Measurements from ENCODE around the gene EDDM13. TPM values are rescaled to one million over a fixed set of nuclear protein-coding genes. Genes with fewer than 3 reads are reported as not detected.
A peak's percentile ranks its signal among the peaks of the same experiment; 100 is the strongest.

EDDM13 gene
- total and polyA plus RNA-seq, 2 of the 13 experiments (the other 11 are each of a cell fraction or from before 2014, with no cell fraction given) = not detected

DNA sequence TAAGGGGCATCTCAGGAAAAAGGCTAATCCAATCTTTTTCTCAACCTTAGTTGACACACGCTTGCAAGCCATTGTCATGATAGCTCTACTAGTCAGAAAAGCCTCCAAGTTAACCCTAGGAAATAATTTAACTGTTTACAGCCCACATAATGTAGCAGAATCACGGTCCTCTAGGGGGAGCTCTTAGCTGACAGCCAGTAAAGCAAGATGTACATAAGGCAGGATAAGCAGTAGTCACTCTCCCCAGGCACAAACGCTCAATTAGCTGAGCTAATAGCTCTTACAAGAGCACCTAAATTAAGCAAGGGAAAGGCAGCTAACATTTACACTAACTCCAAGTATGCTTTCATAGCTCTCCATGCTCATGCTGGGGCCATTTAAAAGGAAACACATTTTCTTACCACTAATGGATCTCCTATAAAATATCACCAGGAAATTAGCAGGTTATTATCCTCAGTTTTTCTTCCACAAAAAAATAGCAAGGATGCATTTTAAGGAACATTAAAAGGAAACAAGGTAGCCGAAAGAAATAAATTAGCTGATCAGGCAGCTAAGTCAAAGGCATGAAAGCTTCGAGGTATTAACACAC lies 75.8 kb downstream of the EDDM13 start (continued):
- TF ChIP-seq ELF4 (CRISPR knock-in tag; IDR thresholded peaks at IDR 0.05; ENCODE audit: borderline replicate concordance) = no peak
- no peak for TF ChIP-seq ZNF460 (CRISPR knock-in tag; IDR thresholded peaks at IDR 0.05; ENCODE audit: borderline replicate concordance)
- no peak for TF ChIP-seq IRX3 (CRISPR knock-in tag; IDR thresholded peaks at IDR 0.05; ENCODE audit: borderline replicate concordance, low read depth)
- no peak for TF ChIP-seq BCL6 (CRISPR knock-in tag; IDR thresholded peaks at IDR 0.05)
- no peak for TF ChIP-seq RNF2 (conservative IDR thresholded peaks at IDR 0.05; ENCODE audit: low read depth)
- no peak for TF ChIP-seq KLF13 (CRISPR knock-in tag; IDR thresholded peaks at IDR 0.05)
- TF ChIP-seq RCOR2 (CRISPR knock-in tag; IDR thresholded peaks at IDR 0.05) = peak; percentile 59; the same call in 1 of the 2 replicates
- no peak for TF ChIP-seq POLR2A (IDR thresholded peaks at IDR 0.05; ENCODE audit: insufficient read depth in 1 of 2, low read depth in 2 of 2, low read length in 2 of 2)
- no peak for TF ChIP-seq NFIC (IDR thresholded peaks at IDR 0.05; ENCODE audit: low read length)
- peak; percentile 94 for TF ChIP-seq ZNF652 (CRISPR knock-in tag; IDR thresholded peaks at IDR 0.05; ENCODE audit: borderline replicate concordance, low read depth)
- TF ChIP-seq ZFP41 (CRISPR knock-in tag; IDR thresholded peaks at IDR 0.05; ENCODE audit: borderline replicate concordance) = no peak
- no peak for TF ChIP-seq RXRB (CRISPR knock-in tag; IDR thresholded peaks at IDR 0.05; ENCODE audit: borderline replicate concordance)
- TF ChIP-seq, protein P1, sequence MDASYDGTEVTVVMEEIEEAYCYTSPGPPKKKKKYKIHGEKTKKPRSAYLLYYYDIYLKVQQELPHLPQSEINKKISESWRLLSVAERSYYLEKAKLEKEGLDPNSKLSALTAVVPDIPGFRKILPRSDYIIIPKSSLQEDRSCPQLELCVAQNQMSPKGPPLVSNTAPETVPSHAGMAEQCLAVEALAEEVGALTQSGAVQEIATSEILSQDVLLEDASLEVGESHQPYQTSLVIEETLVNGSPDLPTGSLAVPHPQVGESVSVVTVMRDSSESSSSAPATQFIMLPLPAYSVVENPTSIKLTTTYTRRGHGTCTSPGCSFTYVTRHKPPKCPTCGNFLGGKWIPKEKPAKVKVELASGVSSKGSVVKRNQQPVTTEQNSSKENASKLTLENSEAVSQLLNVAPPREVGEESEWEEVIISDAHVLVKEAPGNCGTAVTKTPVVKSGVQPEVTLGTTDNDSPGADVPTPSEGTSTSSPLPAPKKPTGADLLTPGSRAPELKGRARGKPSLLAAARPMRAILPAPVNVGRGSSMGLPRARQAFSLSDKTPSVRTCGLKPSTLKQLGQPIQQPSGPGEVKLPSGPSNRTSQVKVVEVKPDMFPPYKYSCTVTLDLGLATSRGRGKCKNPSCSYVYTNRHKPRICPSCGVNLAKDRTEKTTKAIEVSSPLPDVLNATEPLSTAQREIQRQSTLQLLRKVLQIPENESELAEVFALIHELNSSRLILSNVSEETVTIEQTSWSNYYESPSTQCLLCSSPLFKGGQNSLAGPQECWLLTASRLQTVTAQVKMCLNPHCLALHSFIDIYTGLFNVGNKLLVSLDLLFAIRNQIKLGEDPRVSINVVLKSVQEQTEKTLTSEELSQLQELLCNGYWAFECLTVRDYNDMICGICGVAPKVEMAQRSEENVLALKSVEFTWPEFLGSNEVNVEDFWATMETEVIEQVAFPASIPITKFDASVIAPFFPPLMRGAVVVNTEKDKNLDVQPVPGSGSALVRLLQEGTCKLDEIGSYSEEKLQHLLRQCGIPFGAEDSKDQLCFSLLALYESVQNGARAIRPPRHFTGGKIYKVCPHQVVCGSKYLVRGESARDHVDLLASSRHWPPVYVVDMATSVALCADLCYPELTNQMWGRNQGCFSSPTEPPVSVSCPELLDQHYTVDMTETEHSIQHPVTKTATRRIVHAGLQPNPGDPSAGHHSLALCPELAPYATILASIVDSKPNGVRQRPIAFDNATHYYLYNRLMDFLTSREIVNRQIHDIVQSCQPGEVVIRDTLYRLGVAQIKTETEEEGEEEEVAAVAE (CRISPR knock-in tag; IDR thresholded peaks at IDR 0.05; ENCODE audit: borderline replicate concordance) = no peak
- peak; percentile 70; the same call in 1 of the 2 replicates for TF ChIP-seq KDM1A (CRISPR knock-in tag; IDR thresholded peaks at IDR 0.05)
- no peak for TF ChIP-seq GTF3A (CRISPR knock-in tag; conservative IDR thresholded peaks at IDR 0.05)
- TF ChIP-seq ATRX (CRISPR knock-in tag; IDR thresholded peaks at IDR 0.05; ENCODE audit: borderline replicate concordance) = no peak
- no peak for TF ChIP-seq SMAD3 (CRISPR knock-in tag; IDR thresholded peaks at IDR 0.05)
- TF ChIP-seq SIN3B (IDR thresholded peaks at IDR 0.05; ENCODE audit: low read length) = no peak
- no peak for TF ChIP-seq SATB2 (CRISPR knock-in tag; IDR thresholded peaks at IDR 0.05)
- no peak for TF ChIP-seq MAF1 (CRISPR knock-in tag; IDR thresholded peaks at IDR 0.05; ENCODE audit: borderline replicate concordance)
